Left lobe of liver (tissue), 2 donors: ENCODE measurements around the gene LIMS3. TPM values are rescaled to one million over a fixed set of nuclear protein-coding genes. Genes with fewer than 3 reads are reported as not detected.
"Not testable (repeated sequence)": the region's sequence is repeated elsewhere in the genome, so short reads cannot be mapped to it uniquely, and the experiment has no call there.

ENCODE experiments used
- ATAC-seq: fragments of 200-7000 bp; cut with Tn5 transposase; one replicate; pipeline ENCODE4 v1.9.1; 2020; ENCODE audit warnings: mild to moderate bottlenecking, moderate library complexity
- DNase-seq: peaks from one replicate; pipeline ENCODE4 v3.0.0-alpha.2; 2020; ENCODE audit warnings: low spot score
- total RNA-seq: library from RNA; stranded (reverse); gene quantifications from one replicate; pipeline ENCODE4 v1.2.1, GENCODE V29; 2021
- donor health status: DM: no; HTN: no; CAD: no; lungs with moderate emphysema.
- donor health status: DM: no; HTN: yes; CAD: no.

The LIMS3 gene
- total RNA-seq, 1 donor from 2014 or later: not detected

- DNase-seq: not testable (repeated sequence)
- ATAC-seq: peak; percentile 60
Observed at GRCh38 chr2:109921543-109922384, 23.3 kb downstream of the LIMS3 start.

DNA sequence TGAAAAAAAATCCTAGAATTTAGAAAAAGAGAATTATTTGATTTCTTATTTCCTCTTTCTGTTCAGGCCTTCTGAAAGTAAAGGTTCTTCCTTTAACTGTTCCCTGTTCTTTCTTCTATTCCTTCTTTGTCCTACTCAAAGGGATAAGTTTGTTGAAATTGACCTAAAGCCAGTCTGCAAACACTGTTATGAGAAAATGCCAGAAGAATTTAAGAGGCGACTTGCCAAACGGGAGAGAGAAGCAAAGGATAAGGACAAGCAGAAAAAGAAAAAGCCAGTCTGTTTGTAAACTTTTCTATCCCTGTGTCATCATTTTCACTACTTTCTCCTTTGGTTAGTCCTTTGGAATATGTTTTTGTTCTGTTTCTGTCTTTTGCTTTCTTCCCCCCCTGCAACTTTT lies 26.0 kb downstream of the LIMS3 start:
- not testable (repeated sequence) for DNase-seq
- peak; percentile 62 for ATAC-seq

DNA sequence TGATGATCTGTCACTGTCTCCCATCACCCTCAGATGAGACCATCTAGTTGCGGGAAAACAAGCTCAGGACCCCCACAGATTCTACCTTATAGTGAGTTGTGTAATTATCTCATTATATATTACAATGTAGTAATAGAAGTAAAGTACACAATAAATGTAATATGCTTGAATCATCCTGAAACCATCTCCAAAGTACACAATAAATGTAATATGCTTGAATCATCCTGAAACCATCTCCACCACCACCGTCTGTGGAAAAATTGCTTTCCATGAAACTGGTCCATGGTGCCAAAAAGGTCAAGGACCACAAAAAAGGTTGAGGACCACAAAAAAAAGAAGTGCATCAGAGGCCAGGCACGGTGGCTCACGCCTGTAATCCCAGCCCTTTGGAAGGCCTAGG lies 29.3 kb downstream of the LIMS3 start:
- ATAC-seq, DNase-seq: not testable (repeated sequence)

DNA sequence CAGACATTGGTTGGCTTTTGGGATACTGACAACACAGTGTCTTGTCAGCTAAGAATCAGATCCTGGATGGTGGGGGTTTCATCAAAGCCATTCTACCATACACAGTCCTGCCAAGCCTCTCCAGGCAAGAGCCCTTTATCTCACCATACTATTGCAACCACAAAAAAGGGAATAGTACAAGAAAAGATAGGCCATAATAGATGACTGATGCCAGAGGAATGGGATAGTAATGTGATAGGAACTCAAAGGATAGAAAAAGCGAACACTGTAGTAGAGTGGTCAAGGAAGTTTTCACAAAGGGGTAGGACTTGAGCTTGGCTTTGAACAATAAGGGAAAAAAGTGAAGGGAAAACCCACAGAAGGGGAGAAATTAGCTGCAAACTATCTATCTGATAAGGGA lies 30.7 kb downstream of the LIMS3 start:
- DNase-seq, ATAC-seq: not testable (repeated sequence)

GRCh38 chr2:109936534-109936933 lies 38.0 kb downstream of the LIMS3 start:
- peak; percentile 66 for ATAC-seq
- DNase-seq: not testable (repeated sequence)

DNA sequence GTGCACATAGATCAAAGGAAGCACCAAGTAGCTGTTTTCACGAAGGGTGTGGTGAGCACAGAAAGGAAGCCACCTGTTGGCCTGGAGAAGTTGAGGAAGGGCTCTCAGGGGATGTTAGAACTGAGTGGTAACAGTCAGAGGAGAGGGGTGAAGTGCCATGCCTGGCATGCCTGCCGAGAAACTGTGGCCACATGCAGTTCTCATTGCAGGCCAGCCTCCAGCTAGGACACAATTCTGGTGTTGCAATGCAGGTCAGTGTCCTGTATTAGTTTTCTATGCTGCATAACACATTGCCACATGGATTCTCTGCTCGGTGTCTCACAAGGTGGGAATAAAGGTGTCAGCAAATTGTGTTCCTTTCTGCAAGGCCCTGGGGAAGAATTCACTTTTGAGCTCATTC lies 46.9 kb downstream of the LIMS3 start:
- not testable (repeated sequence) for DNase-seq
- ATAC-seq: peak; percentile 90

- not testable (repeated sequence) for DNase-seq
- ATAC-seq: peak; percentile 78
Observed at GRCh38 chr2:109947262-109947958, 48.9 kb downstream of the LIMS3 start.

DNA sequence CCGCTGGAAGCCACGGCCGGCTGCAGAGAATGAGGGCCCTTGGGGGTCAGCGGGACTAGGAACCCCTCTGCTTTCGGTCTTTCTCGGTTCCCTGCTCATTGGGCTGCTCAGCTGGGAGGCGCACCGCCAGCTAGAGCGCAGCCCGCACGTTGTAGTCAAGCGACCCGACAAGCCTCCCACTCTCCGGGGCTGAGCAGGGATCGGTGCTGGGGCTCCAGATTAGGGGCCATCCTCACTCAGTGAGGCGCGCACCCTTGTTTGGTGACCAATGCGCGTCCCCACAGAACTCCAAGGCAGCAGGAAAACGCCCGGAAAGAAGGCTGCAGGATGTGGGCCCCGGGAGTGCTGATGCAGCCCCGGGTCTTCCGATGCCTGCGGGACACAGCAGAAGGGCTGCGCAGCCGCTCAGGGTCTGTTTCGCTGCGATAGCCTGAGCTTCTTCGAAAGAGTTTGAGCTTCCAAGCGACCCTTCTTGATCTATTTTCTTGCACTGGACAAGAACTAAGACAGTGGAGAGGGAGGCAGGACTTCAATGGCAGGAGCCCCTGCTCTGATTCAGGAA lies 49.6 kb downstream of the LIMS3 start:
- ATAC-seq: peak; percentile 14
- not testable (repeated sequence) for DNase-seq

- not testable (repeated sequence) for DNase-seq, ATAC-seq
Observed at GRCh38 chr2:109950146-109950843, 51.8 kb downstream of the LIMS3 start.

- ATAC-seq: not testable (repeated sequence)
Observed at GRCh38 chr2:109963942-109964341, 65.5 kb downstream of the LIMS3 start.

GRCh38 chr2:109965482-109965881 lies 67.0 kb downstream of the LIMS3 start:
- not testable (repeated sequence) for ATAC-seq, DNase-seq

More at GRCh38 chr2:109963942-109964341, 65.5 kb downstream of the LIMS3 start:
- DNase-seq: not testable (repeated sequence)

DNA sequence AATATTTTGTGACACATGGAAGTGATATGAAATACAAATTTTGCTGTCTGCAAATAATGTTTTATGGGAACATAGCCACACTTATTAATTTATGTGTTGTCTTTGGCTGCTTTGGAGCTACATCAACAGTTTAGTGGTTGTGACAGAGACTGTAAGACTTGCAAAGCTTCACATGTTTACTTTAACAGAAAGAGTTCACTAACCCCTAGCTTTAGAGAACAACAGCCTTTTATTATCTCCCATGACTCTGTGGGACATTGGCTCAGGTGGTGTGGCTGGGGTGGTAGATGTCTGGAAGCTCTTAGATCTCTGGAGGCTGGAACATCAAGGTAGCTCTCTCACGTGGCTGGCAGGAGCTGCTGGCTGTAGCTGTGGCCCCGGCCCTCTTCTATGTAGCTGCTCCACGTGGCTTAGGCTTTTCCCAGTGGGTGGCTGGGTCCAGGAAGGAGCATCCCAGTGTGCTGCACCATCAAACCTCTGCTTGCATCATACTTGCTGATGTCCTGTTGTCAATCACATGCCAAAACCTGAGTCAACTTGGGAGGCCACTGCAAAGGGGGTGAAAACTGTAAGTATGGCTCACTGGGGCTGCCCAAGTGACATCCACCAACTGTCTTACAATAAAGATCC lies 67.7 kb downstream of the LIMS3 start:
- not testable (repeated sequence) for DNase-seq
- ATAC-seq: peak; percentile 86

DNA sequence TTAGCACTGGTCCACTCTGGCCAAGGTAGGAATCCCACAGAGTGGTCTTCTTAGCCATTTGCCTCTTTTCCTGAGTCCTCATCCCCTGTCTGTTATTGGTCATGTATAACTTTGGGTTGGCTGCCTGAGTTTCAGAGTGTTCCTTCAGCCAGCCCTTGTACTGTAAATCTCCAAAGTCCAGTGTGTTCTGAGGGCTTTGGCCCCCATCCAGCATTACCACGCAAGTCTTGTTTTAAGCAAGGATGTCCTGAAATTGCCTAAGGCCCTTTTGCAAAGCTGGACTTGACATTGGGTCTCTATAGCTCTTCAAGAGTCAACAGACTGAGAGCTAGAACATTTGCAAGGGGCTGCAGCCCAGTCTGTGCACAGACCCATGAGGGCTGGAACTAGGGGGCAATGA lies 68.4 kb downstream of the LIMS3 start:
- DNase-seq, ATAC-seq: not testable (repeated sequence)

GRCh38 chr2:109969864-109970263 lies 71.4 kb downstream of the LIMS3 start:
- peak; percentile 91 for ATAC-seq
- DNase-seq: not testable (repeated sequence)

DNA sequence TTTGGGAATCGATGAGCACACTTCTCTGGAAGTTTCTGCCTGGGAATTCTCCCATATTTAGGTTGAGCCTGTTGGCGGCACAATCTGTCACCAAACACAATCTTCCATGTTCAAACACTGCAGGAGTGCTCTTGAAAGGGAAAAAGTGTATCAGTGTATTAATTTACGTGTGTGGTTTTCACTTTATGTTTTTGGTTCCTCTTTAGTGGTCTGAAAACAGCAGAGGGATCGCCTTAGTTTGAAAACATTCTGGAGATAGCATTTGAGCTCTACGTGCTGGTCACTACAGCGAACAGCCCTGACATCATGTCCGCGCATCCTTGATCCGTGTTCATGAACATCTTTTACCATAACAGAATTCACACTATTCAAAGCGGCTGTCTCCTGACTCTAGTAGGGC lies 73.2 kb downstream of the LIMS3 start:
- not testable (repeated sequence) for DNase-seq, ATAC-seq

Other genes with a start within 250 kb of the LIMS3 start
- 28.7 TPM for gene RGPD5, start 104.4 kb upstream of the LIMS3 start, total RNA-seq
- gene MALL, start 217.1 kb downstream of the LIMS3 start, total RNA-seq: 1.6 TPM